HG02610 (cell line): ENCODE data around the gene GNG12.

Source experiments
- ATAC-seq: cut with Tn5 transposase; IDR thresholded peaks from one replicate; pipeline ENCODE4 v1.9.1; 2021; ENCODE audit warnings: mild to moderate bottlenecking, moderate library complexity; ENCODE audit not compliant: unreplicated experiment

The GNG12 gene

DNA sequence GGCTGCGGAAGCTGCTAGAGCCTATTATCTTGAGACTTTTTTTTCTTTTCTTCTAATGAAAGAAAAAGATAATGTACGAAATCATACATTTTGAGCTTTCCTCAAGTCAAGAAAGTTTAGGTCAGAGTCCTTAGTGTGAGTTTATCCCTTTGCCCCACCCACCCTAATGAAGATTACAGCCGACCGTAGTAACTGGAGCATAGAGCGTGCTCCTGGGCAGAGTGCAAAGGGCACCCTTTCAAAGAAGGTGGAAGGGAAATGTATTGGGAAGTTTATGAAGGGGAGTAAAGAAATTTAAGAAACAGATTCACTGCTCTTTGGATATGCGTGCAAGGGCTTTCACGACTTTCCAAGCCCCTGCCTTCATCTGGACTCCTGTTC, 17.2 kb downstream of the GNG12 start:
- no peak for ATAC-seq

DNA sequence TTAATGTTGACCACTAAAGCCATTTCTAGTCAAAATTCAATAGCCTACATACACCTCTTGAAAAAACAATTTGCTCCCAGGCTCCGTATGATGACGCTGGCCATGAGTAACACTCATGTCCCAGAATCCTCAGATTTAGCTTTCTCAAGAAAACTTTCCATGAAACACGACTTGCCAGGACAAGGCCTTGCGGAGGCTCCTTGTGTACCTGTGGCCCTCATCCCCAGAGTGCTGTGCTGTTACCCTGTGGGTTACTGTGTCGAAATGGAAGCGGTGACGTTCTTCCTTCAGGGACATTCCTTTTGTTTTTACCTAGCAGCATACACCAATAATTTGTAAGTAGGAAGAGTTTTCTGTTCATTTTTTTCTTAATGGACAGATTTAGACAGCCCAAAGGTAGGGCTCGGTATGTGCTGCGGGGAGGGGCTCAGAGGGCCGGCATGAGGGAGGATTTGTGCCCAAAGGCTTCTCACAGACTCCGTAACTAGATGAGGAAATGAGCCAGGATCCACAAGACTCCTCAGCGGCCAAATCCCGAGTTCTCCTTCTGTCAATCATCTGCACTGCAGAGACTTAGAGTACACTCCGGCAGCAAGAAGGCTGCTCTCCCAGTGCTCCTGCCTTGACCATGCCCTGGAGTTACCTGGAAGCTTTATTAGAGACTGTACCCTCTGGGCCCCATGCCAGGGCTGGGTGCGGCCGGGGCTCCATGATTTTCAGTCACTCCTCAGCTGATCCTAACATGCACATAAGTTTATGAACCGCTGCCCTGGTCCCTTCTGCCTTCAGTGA, 17.8 kb downstream of the GNG12 start:
- no peak for ATAC-seq

- ATAC-seq = no peak
Measured at GRCh38 chr1:67814121-67814772, 19.0 kb downstream of the GNG12 start.

- no peak for ATAC-seq
Measured at GRCh38 chr1:67812226-67812625, 21.0 kb downstream of the GNG12 start.

- ATAC-seq = no peak
Measured at GRCh38 chr1:67811781-67812180, 21.5 kb downstream of the GNG12 start.

GRCh38 chr1:67809887-67810286, 23.4 kb downstream of the GNG12 start:
- ATAC-seq = no peak

- ATAC-seq = no peak
Measured at GRCh38 chr1:67807282-67807681, 26.0 kb downstream of the GNG12 start.

- ATAC-seq = no peak
Measured at GRCh38 chr1:67804710-67805109, 28.6 kb downstream of the GNG12 start.

- ATAC-seq = no peak
Measured at GRCh38 chr1:67803380-67804279, 29.6 kb downstream of the GNG12 start.

- ATAC-seq = no peak
Measured at GRCh38 chr1:67802565-67802964, 30.7 kb downstream of the GNG12 start.

DNA sequence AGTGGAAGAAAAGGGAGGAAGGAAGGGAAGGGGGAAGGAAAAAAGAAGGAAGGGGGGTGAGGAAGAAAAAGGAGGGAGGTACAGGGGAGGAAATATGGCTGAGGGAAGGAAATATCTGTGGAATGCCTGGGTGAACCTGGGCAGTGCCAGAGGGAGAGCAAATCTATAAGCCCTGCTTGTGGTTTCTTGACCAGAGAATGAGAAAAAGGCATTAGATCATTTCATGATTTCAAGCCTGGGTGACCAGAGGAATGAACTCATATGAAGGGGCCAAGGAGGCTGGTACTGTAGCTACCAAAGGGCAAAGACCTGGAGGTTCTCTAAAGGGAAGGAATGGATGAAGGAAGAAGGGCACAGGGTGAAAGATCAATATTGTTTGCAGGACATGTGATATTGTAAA, 31.4 kb downstream of the GNG12 start:
- no peak for ATAC-seq

GRCh38 chr1:67795179-67795912, 37.9 kb downstream of the GNG12 start:
- no peak for ATAC-seq

GRCh38 chr1:67793562-67793961, 39.7 kb downstream of the GNG12 start:
- ATAC-seq = no peak

DNA sequence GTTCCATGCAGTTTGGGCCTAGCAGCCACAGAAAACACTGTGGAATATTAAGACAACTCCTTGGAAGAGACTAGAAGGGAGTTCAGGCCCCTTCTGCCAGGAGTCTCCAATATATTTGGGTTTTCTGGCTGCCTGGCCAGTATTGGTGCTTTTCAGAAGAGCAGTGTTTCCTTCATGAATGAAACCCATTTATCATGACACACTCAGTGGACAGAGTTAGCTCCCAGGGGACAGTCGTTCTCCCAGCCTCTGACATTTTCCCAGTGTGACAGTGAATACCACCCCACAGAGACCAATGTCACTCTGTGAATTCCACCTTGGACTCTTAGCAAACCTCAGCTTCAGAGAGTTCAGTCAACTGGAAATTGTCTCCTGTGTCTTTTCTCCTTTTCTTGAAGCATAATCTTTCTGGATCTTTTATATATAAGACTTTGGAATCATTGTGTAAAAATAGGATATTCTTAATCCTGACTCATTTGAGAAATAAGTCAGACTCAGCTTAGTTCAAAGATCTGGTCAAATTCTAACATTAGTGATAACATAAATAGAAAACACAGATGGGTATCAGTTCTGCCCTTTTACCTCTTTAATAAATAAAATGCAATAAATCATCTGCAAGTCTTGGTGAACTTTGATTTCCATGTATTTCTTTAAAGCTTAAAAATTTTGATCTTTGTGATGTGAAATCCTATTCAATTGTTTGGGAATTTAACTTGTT, 40.4 kb downstream of the GNG12 start:
- no peak for ATAC-seq

DNA sequence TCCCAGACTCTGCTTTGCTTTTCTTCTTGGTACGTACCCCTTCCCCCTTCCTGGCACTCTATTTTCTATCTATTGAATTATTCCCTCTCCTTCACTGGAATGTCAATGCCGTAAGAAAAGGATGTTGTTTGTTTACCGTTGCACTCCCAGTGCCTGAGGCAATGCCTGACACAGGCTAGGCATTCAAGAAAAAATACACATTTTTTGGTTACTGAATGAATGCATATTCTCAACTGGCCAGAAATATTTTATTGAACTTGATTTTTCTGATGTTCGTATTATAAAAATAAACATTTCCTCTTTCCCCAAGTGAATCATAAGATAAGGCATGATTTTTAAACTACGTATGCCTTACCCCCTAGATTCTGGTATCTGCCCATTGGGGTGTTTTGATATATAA, 41.2 kb downstream of the GNG12 start:
- ATAC-seq = no peak

- no peak for ATAC-seq
Measured at GRCh38 chr1:67791686-67792085, 41.6 kb downstream of the GNG12 start.

DNA sequence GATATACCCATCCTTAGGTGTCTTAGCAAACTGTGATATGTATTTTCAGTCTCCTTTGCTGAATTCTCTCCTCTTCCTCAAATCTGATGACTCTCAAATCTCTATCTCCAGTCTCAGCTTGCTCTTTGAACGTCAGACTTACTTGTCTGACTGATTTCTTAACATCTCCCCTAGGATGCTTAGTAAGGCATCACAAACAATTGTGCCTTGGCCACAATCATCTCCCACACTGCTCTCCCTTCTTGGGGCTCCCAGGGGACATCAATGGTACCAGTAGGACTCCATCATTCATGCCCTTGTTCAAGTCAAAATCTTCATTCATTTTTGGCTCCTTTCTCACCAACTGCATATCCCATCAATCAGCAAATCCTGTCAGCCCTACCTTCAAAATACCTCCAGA, 42.0 kb downstream of the GNG12 start:
- no peak for ATAC-seq

DNA sequence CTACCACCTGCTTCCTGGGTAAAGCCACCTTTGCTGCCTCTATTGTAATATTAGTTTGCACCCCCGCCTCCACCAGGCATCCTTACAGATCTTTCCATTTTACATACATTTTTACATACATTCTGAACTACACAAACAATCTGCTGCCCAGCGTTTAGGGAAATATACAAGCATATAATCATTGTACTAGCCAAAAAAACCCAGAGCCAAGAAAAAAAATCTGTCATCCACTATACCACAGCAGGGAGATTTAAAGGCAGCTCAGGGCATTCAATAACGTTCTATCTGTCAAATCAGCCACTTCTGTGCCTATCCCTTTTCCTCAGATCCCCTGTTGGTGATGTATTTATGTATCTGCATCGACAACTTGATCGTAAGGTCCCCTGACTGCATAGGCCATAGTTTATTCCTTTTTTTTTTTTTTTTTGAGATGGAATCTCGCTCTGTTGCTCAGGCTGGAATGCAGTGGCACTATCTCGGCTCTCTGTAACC, 43.0 kb downstream of the GNG12 start:
- no peak for ATAC-seq

GRCh38 chr1:67789551-67789950, 43.7 kb downstream of the GNG12 start:
- ATAC-seq = no peak

DNA sequence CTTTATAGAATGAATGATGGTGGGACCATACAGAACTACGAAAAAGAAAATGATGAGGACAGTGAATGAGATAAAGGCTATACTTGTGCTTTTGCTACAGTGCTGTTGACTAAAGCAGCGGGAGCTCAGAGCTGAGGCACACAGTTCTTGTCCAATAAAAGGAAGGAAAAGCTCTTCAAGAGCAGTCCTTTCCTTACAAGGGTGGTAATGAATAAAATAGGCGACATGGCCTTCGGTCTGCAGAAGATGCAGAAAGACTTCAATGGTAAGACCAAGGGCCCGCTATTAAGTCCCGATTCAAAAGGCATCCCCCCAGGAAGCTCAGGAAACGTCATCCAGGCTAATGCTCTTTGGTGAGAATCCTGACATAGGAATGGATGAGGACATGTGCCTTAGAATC, 44.4 kb downstream of the GNG12 start:
- no peak for ATAC-seq
